SU-DHL-6 (cell line): Measurements from ENCODE around the gene KRT37.

Source experiments
- H2AFZ ChIP-seq: fragments of 200-600 bp; sonication (generic); 2 replicates; pipeline ENCODE4 v1.6.1; 2014; ENCODE audit warnings: low read depth, mild to moderate bottlenecking, moderate library complexity, mixed read lengths, antibody characterized with exemption, low read length; ENCODE audit not compliant: severe bottlenecking
- H3F3A ChIP-seq: fragments of 200-600 bp; shearing (Covaris generic); 2 replicates; pipeline ENCODE4 v1.6.0; 2016; ENCODE audit warnings: antibody characterized with exemption, mild to moderate bottlenecking; ENCODE audit not compliant: insufficient read depth
- H3K27ac ChIP-seq: fragments of 200-600 bp; sonication (generic); 2 replicates; pipeline ENCODE4 v1.5.1; 2016; ENCODE audit warnings: low read depth, mild to moderate bottlenecking, low read length, moderate library complexity, mixed read lengths
- H3K27me3 ChIP-seq: fragments of 200-600 bp; sonication (generic), shearing (Covaris generic); 2 replicates; pipeline ENCODE4 v1.6.0; 2014; ENCODE audit warnings: mild to moderate bottlenecking, low read length
- H3K36me3 ChIP-seq: fragments of 200-600 bp; sonication (generic); 2 replicates; pipeline ENCODE4 v1.6.1; 2014; ENCODE audit warnings: mild to moderate bottlenecking, low read length, mixed read lengths
- H3K4me2 ChIP-seq: fragments of 300-600, 200-600 bp; shearing (Covaris generic), sonication (generic); 2 replicates; pipeline ENCODE4 v1.6.0; 2014; ENCODE audit warnings: low read length, low read depth, mild to moderate bottlenecking; ENCODE audit not compliant: poor library complexity, severe bottlenecking
- H3K4me3 ChIP-seq: fragments of 200-600 bp; sonication (generic); 2 replicates; pipeline ENCODE4 v1.5.1; 2014; ENCODE audit warnings: antibody characterized with exemption, low read length, mild to moderate bottlenecking, mixed read lengths; ENCODE audit not compliant: insufficient read depth, poor library complexity, severe bottlenecking
- H3K79me2 ChIP-seq: fragments of 200-600 bp; sonication (generic); 2 replicates; pipeline ENCODE4 v1.6.1; 2014; ENCODE audit warnings: mild to moderate bottlenecking, low read length, moderate library complexity; ENCODE audit not compliant: insufficient read depth
- H3K9ac ChIP-seq: fragments of 200-600 bp; sonication (generic); 2 replicates; pipeline ENCODE4 v1.7.0; 2014; ENCODE audit warnings: mild to moderate bottlenecking, low read length
- H3K9me2 ChIP-seq: fragments of 200-600 bp; sonication (generic); replicated peaks from 2 replicates; pipeline ENCODE4 v1.6.1; 2014; ENCODE audit warnings: low read length; ENCODE audit not compliant: insufficient read depth
- H3K9me3 ChIP-seq: fragments of 200-600 bp; sonication (generic); 2 replicates; pipeline ENCODE4 v1.6.1; 2014; ENCODE audit warnings: low read length, mixed read lengths; ENCODE audit not compliant: insufficient read depth
- H4K20me1 ChIP-seq: fragments of 200-600 bp; sonication (generic); 2 replicates; pipeline ENCODE4 v1.6.1; 2014; ENCODE audit warnings: low read depth, mild to moderate bottlenecking, antibody characterized with exemption, low read length, moderate library complexity, mixed read lengths
- CTCF ChIP-seq: fragments of 200-600 bp; sonication (generic); IDR thresholded peaks from one replicate; pipeline ENCODE4 v1.5.1; 2017; ENCODE audit warnings: antibody characterized with exemption, mild to moderate bottlenecking, low read length, moderate library complexity; ENCODE audit not compliant: insufficient read depth, poor library complexity, severe bottlenecking
- EZH2phosphoT487 ChIP-seq: fragments of 200-600 bp; sonication (generic), shearing (Covaris generic); conservative IDR thresholded peaks from 2 replicates; pipeline ENCODE4 v1.6.1; 2018; ENCODE audit warnings: mild to moderate bottlenecking, antibody characterized with exemption, low read length, moderate library complexity, mixed read lengths

KRT37 gene

GRCh38 chr17:41437769-41438168 lies 13.4 kb upstream of the KRT37 start:
- H3K36me3 ChIP-seq, result no peaks in the 10 kb centered on the region
- no peaks in the 10 kb centered on the region for H3K79me2 ChIP-seq
- no peaks in the 10 kb centered on the region for H4K20me1 ChIP-seq
- H3K4me3 ChIP-seq, result no peak overlapping the region
- no peak overlapping the region for H3K4me2 ChIP-seq
- no peak overlapping the region for H2AFZ ChIP-seq
- H3K27ac ChIP-seq, result no peak overlapping the region
- H3K27me3 ChIP-seq, result no peaks in the 10 kb centered on the region
- no peaks in the 10 kb centered on the region for H3K9me3 ChIP-seq
- TF ChIP-seq CTCF (no peak), EZH2phosphoT487 (no peak)
- H3K9ac ChIP-seq, result no peak overlapping the region
- no peaks in the 10 kb centered on the region for H3F3A ChIP-seq
- H3K9me2 ChIP-seq, result no peaks in the 10 kb centered on the region

GRCh38 chr17:41437254-41437653 lies 12.9 kb upstream of the KRT37 start:
- no peak overlapping the region for H3K4me2 ChIP-seq
- no peak overlapping the region for H3K27ac ChIP-seq
- H3K9ac ChIP-seq, result no peak overlapping the region
- H4K20me1 ChIP-seq, result no peaks in the 10 kb centered on the region
- no peaks in the 10 kb centered on the region for H3K79me2 ChIP-seq
- no peaks in the 10 kb centered on the region for H3K9me2 ChIP-seq
- H3K27me3 ChIP-seq, result no peaks in the 10 kb centered on the region
- no peaks in the 10 kb centered on the region for H3K9me3 ChIP-seq
- no peak overlapping the region for H3K4me3 ChIP-seq
- H3K36me3 ChIP-seq, result no peaks in the 10 kb centered on the region
- no peak overlapping the region for H2AFZ ChIP-seq
- TF ChIP-seq EZH2phosphoT487 (no peak), CTCF (no peak)
- no peaks in the 10 kb centered on the region for H3F3A ChIP-seq

- Histone ChIP-seq H2AFZ (no peak overlapping the region), H4K20me1 (no peaks in the 10 kb centered on the region), H3K27me3 (no peaks in the 10 kb centered on the region)
Observed at GRCh38 chr17:41434415-41434814, 10.0 kb upstream of the KRT37 start.

More at GRCh38 chr17:41434415-41434814, 10.0 kb upstream of the KRT37 start:
- H3K9me3 ChIP-seq, result no peaks in the 10 kb centered on the region
- H3K79me2 ChIP-seq, result no peaks in the 10 kb centered on the region
- no peak overlapping the region for H3K4me2 ChIP-seq
- H3K9me2 ChIP-seq, result no peaks in the 10 kb centered on the region
- H3K4me3 ChIP-seq, result no peak overlapping the region
- no peaks in the 10 kb centered on the region for H3K36me3 ChIP-seq
- no peaks in the 10 kb centered on the region for H3F3A ChIP-seq
- no peak overlapping the region for H3K27ac ChIP-seq
- TF ChIP-seq CTCF (no peak), EZH2phosphoT487 (no peak)
- H3K9ac ChIP-seq, result no peak overlapping the region
